Suprapubic skin (tissue), 4 donors: ENCODE results near the gene ZNF439. TPM values are rescaled to one million over a fixed set of nuclear protein-coding genes. Genes with fewer than 3 reads are reported as not detected.
"Not testable (repeated sequence)": the region's sequence is repeated elsewhere in the genome, so short reads cannot be mapped to it uniquely, and the experiment has no call there.

Experiments used
- DNase-seq, 2 donors: peaks; one replicate each; pipeline ENCODE4 v3.0.0-alpha.2; 2019; ENCODE audit warnings: low spot score in 2 of 2
- H3K27ac ChIP-seq: fragments of 200-600 bp; sonication (generic); one replicate; pipeline ENCODE4 v1.5.1; 2019
- H3K27me3 ChIP-seq: fragments of 200-600 bp; sonication (generic); one replicate; pipeline ENCODE4 v1.5.1; 2019
- H3K36me3 ChIP-seq: fragments of 200-600 bp; sonication (generic); one replicate; pipeline ENCODE4 v1.5.1; 2019
- H3K4me1 ChIP-seq: fragments of 200-600 bp; sonication (generic); one replicate; pipeline ENCODE4 v1.5.1; 2019
- H3K4me3 ChIP-seq: fragments of 200-600 bp; sonication (generic); one replicate; pipeline ENCODE4 v1.5.1; 2019; ENCODE audit warnings: mild to moderate bottlenecking
- H3K9me3 ChIP-seq: fragments of 200-600 bp; sonication (generic); one replicate; pipeline ENCODE4 v1.5.1; 2019
- CTCF ChIP-seq, 2 donors: fragments of 200-600 bp in 1 of 2; fragments of 450-650 bp in 1 of 2; sonication (generic) in 1 of 2; IDR thresholded peaks; one replicate each; pipeline ENCODE4 v1.5.1; 2016 to 2019; ENCODE audit warnings: antibody characterized with exemption in 2 of 2, mild to moderate bottlenecking in 1 of 2, moderate library complexity in 1 of 2
- EP300 ChIP-seq: sonication (generic); formaldehyde crosslinking; IDR thresholded peaks from one replicate; pipeline ENCODE4 v1.6.1; 2017; ENCODE audit warnings: antibody characterized with exemption
- POLR2A ChIP-seq, 2 donors: fragments of 450-650 bp; IDR thresholded peaks; one replicate each; pipeline ENCODE4 v1.6.1; 2017; ENCODE audit warnings: antibody characterized with exemption in 2 of 2, mild to moderate bottlenecking in 2 of 2, moderate library complexity in 2 of 2
- POLR2AphosphoS5 ChIP-seq, 3 donors: sonication (generic); formaldehyde crosslinking; IDR thresholded peaks; one replicate each; pipeline ENCODE4 v1.6.1; 2017; ENCODE audit warnings: antibody characterized with exemption in 3 of 3
- WGBS: methylation state at CpG from one replicate; pipeline ENCODE4 v1.1.5; 2018; 5-methylcytosine and 5-hydroxymethylcytosine counted together
- total RNA-seq, 4 donors: library from RNA; depleted of rRNA; stranded (reverse); fragments of >200 nt; gene quantifications; one replicate each; pipeline ENCODE4 v1.1.0, GENCODE V29; 2016

ZNF439 gene
- total RNA-seq, 4 donors from 2014 or later: 5.4 to 8.9 (median 7.1) TPM

DNA sequence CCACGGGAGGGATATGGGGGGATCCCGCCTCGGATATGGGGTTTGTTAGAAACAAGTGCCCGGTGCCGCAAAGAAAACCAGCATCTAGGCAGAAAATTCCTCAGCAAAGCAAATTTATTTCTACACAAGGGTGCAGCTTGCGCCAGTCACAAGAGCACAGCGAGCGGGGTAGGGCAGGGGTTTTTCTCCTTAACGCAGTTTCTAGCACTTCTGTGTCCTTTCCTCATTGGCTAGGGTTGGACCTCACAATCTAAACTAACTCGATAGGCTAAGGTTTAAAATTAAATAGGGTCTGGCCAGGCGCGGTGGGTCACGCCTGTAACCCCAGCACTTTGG lies 33.9 kb upstream of the ZNF439 start:
- Histone ChIP-seq H3K9me3 (no peaks in the 10 kb centered on the region), H3K4me1 (peaks cover 25% of the 10 kb centered on the region), H3K27ac (peak overlapping the region; percentile 96), H3K4me3 (peak overlapping the region; percentile 91), H3K36me3 (peaks cover 9% of the 10 kb centered on the region), H3K27me3 (no peaks in the 10 kb centered on the region)
- 18% methylated on average over 8 of the region's 13 CpGs for WGBS
- DNase-seq: no peak
- TF ChIP-seq CTCF (IDR thresholded peaks at IDR 0.05) (no peak), POLR2AphosphoS5 (IDR thresholded peaks at IDR 0.05) (no peak), EP300 (no peak), POLR2A (IDR thresholded peaks at IDR 0.05) (no peak)

DNA sequence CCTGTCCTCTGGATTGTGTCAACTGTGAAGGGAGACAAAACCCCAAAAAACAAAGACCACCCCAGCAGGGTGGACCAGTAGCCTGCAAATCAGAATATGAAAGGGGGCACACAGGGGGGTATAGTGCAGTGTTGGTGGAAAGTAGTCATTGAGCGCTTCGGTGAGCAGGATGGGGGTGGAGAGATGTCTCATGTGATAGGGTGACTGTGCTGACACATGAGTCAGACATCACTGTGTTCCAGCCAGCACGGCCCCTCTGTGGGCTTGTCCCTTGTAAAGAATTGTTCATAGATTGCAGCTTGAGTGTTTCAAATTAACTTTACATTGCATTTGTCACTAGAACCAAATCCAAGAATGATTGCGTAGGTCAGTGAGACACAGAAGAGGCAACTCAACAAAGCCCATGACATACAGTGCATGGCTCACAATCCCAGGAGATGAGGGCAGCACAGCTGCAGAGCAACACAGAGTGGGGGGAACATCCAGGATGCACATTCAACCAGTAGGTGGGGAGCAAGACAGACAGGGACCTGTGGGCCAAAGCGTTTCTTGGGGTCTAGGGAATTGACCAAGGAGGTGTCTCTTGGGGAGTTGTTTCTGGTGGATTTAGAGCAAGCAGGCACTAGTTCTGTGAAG lies 26.9 kb upstream of the ZNF439 start:
- no peaks in the 10 kb centered on the region for H3K9me3 ChIP-seq
- TF ChIP-seq POLR2A (IDR thresholded peaks at IDR 0.05) (no peak), POLR2AphosphoS5 (IDR thresholded peaks at IDR 0.05) (no peak), EP300 (no peak), CTCF (IDR thresholded peaks at IDR 0.05) (no peak)
- DNase-seq: no peak
- WGBS: 85% methylated on average over 5 of the region's 5 CpGs
- H3K4me3 ChIP-seq: no peak overlapping the region
- H3K4me1 ChIP-seq: no peaks in the 10 kb centered on the region
- no peaks in the 10 kb centered on the region for H3K27me3 ChIP-seq
- no peak overlapping the region for H3K27ac ChIP-seq
- peaks cover 40% of the 10 kb centered on the region for H3K36me3 ChIP-seq

DNA sequence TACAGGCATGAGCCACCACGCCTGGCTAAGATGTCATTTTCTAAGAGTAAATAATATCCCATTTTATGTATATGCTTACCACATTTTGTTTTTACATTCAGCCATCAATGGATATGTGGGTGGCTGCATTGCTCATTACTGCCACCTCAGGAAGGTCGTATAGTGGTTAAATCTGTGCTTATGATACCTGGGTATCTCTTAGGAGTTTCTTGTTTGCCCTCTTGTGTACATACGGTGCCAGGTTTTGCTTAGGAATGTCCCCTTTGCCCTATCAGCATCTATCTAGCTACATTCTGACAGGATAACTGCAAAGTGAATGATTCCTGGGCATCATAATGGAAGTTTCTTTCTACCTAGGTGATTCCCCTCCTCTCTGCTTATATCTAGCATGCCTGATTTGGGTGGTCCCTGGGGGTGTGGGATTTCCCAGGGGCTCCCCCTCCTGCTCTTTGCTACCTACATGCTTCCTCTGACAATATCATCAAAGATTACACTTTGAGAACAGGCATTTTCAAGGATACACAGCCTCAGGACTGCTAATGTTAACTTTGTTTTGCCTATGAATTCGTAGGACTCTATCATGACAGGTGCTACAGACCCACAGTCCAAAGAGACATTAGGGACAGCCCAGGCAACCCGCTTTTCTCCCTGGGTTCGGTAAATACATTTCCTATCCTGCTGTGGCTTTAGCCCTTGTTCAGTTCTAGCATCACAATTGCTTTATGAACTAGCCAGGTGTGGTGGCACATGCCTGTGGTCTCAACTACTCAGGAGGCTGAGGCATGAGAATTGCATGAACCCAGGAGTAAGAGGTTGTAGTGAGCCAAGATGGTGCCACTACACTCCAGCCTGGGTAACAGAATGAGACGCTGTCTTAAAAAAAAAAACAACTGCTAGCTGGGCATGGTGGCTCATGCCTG lies 19.3 kb upstream of the ZNF439 start:
- not testable (repeated sequence) for H3K4me1 ChIP-seq, H3K27ac ChIP-seq, DNase-seq, H3K27me3 ChIP-seq, H3K4me3 ChIP-seq
- 96% methylated on average over 7 of the region's 7 CpGs for WGBS
- peaks cover 27% of the 10 kb centered on the region for H3K9me3 ChIP-seq
- peaks cover 56% of the 10 kb centered on the region for H3K36me3 ChIP-seq

- no peak for DNase-seq
- H3K4me3 ChIP-seq: no peak overlapping the region
- WGBS: 96% methylated on average over 8 of the region's 8 CpGs
- TF ChIP-seq EP300: no peak
- no peak for TF ChIP-seq CTCF (IDR thresholded peaks at IDR 0.05)
- TF ChIP-seq POLR2A (IDR thresholded peaks at IDR 0.05): no peak
- TF ChIP-seq POLR2AphosphoS5 (IDR thresholded peaks at IDR 0.05): no peak
- no peaks in the 10 kb centered on the region for H3K4me1 ChIP-seq
- peaks cover 34% of the 10 kb centered on the region for H3K9me3 ChIP-seq
- H3K36me3 ChIP-seq: peaks cover 48% of the 10 kb centered on the region
- no peak overlapping the region for H3K27ac ChIP-seq
- H3K27me3 ChIP-seq: no peaks in the 10 kb centered on the region
Observed at GRCh38 chr19:11832253-11832912, 16.1 kb upstream of the ZNF439 start.

- Histone ChIP-seq H3K27ac (no peak overlapping the region), H3K36me3 (peaks cover 46% of the 10 kb centered on the region), H3K9me3 (peaks cover 34% of the 10 kb centered on the region), H3K27me3 (no peaks in the 10 kb centered on the region), H3K4me3 (no peak overlapping the region), H3K4me1 (no peaks in the 10 kb centered on the region)
- TF ChIP-seq POLR2AphosphoS5 (IDR thresholded peaks at IDR 0.05) (no peak), POLR2A (IDR thresholded peaks at IDR 0.05) (no peak), CTCF (IDR thresholded peaks at IDR 0.05) (no peak), EP300 (no peak)
- no peak for DNase-seq
- WGBS: 98% methylated on average over 2 of the region's 2 CpGs
Observed at GRCh38 chr19:11833541-11833940, 15.0 kb upstream of the ZNF439 start.

- not testable (repeated sequence) for H3K27ac ChIP-seq, DNase-seq, H3K4me1 ChIP-seq, H3K4me3 ChIP-seq, H3K27me3 ChIP-seq
- Histone ChIP-seq H3K36me3 (peaks cover 36% of the 10 kb centered on the region), H3K9me3 (peaks cover 34% of the 10 kb centered on the region)
- WGBS: 95% methylated on average over 2 of the region's 2 CpGs
Observed at GRCh38 chr19:11835626-11836066, 12.9 kb upstream of the ZNF439 start.
